ENCODE measurements around the gene EXOC3L1.

Gene EXOC3L1

GRCh38 chr16:67157106-67157748 lies 32.7 kb downstream of the EXOC3L1 start:
- H3K27me3 ChIP-seq (ENCODE audit: insufficient read depth, poor library complexity, severe bottlenecking), result peaks cover 2% of the 10 kb centered on the region
- H3K4me3 ChIP-seq (replicated peaks; ENCODE audit: insufficient read depth, low read length), result no peak overlapping the region
- TF ChIP-seq SPI1 (IDR thresholded peaks at IDR 0.05; ENCODE audit: borderline replicate concordance, low read depth) (no peak), POLR2AphosphoS5 (IDR thresholded peaks at IDR 0.05; ENCODE audit: low read depth) (no peak), CTCF (IDR thresholded peaks at IDR 0.05; ENCODE audit: insufficient read depth, low read length) (no peak), REST (IDR thresholded peaks at IDR 0.05; ENCODE audit: insufficient replicate concordance, low read depth) (no peak), GABPA (IDR thresholded peaks at IDR 0.05; ENCODE audit: low read depth) (no peak)
- no peak overlapping the region for H3K27ac ChIP-seq (replicated peaks)
- DNase-seq (ENCODE audit: low read depth in 1 of 2, low spot score in 1 of 2), result no peak

GRCh38 chr16:67156143-67156844 lies 33.6 kb downstream of the EXOC3L1 start:
- Histone ChIP-seq H3K27me3 (ENCODE audit: insufficient read depth, poor library complexity, severe bottlenecking) (peaks cover 6% of the 10 kb centered on the region), H3K27ac (replicated peaks) (no peak overlapping the region), H3K4me3 (replicated peaks; ENCODE audit: insufficient read depth, low read length) (no peak overlapping the region)
- no peak for DNase-seq (ENCODE audit: low read depth in 1 of 2, low spot score in 1 of 2)
- TF ChIP-seq CTCF (IDR thresholded peaks at IDR 0.05; ENCODE audit: insufficient read depth, low read length) (no peak), REST (IDR thresholded peaks at IDR 0.05; ENCODE audit: insufficient replicate concordance, low read depth) (no peak), POLR2AphosphoS5 (IDR thresholded peaks at IDR 0.05; ENCODE audit: low read depth) (no peak), GABPA (IDR thresholded peaks at IDR 0.05; ENCODE audit: low read depth) (no peak), SPI1 (IDR thresholded peaks at IDR 0.05; ENCODE audit: borderline replicate concordance, low read depth) (no peak)

GRCh38 chr16:67155295-67156142 lies 34.4 kb downstream of the EXOC3L1 start:
- DNase-seq (ENCODE audit: low read depth in 1 of 2, low spot score in 1 of 2), result peak; percentile 65 to 73

More at GRCh38 chr16:67155295-67156142, 34.4 kb downstream of the EXOC3L1 start:
- Histone ChIP-seq H3K27ac (replicated peaks) (no peak overlapping the region), H3K4me3 (replicated peaks; ENCODE audit: insufficient read depth, low read length) (no peak overlapping the region), H3K27me3 (ENCODE audit: insufficient read depth, poor library complexity, severe bottlenecking) (peaks cover 14% of the 10 kb centered on the region)
- no peak for TF ChIP-seq POLR2AphosphoS5 (IDR thresholded peaks at IDR 0.05; ENCODE audit: low read depth)
- TF ChIP-seq CTCF (IDR thresholded peaks at IDR 0.05; ENCODE audit: insufficient read depth, low read length), result peak; percentile 99
- TF ChIP-seq REST (IDR thresholded peaks at IDR 0.05; ENCODE audit: insufficient replicate concordance, low read depth), result no peak
- TF ChIP-seq GABPA (IDR thresholded peaks at IDR 0.05; ENCODE audit: low read depth), result peak; percentile 30; the same call in 1 of the 2 replicates
- no peak for TF ChIP-seq SPI1 (IDR thresholded peaks at IDR 0.05; ENCODE audit: borderline replicate concordance, low read depth)

Measured in HL-60 (cell line).